ENCODE measurements around the gene LRRC31.

The LRRC31 gene

DNA sequence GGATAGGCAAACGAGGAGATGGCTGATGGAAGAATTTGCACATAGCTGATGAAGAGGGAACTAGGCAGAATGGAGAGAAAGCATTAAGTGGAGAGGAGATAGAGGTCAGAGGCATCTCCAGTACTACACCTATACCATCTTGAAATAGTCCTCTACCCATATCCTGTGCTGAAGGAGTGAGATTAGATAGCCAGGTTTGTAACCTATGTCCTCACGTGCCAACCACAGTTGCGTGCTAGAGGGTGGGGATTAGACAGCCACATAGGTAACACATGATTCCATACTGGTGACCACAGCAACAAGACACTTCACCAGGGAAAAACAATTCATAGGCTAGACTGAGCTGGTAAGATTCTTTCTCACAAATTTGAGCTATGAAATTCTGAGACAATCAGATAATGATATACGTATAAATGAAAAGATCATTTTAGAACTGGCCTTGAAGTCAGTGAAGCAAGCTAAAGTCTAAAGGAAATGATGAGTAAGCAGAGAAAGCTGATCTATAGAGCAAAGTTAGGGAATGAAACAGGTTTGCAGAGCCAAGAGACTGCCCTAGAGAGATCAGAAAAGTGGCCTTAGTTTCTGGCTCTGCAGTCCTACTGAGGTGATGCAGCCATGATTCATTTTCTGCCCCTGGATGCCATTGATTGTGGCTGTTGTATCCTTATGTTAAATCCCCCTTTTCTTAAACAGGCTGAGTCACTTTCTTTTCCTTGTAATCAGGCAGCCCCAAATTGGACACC lies 78.9 kb downstream of the LRRC31 start:
- TF ChIP-seq NFRKB (IDR thresholded peaks at IDR 0.05) (no peak), SP1 (IDR thresholded peaks at IDR 0.05) (no peak), SUZ12 (IDR thresholded peaks at IDR 0.05) (no peak), ZNF384 (IDR thresholded peaks at IDR 0.05) (no peak)
- CTCF ChIA-PET = no interaction called here
- POLR2A ChIA-PET = interaction anchor here (0.9 kb wide), 1 partner anchor 20 kb away, joined by 3 read pairs; no protein-coding TSS in a partner anchor
- DNase-seq (ENCODE audit: extremely low spot score) = no peak

DNA sequence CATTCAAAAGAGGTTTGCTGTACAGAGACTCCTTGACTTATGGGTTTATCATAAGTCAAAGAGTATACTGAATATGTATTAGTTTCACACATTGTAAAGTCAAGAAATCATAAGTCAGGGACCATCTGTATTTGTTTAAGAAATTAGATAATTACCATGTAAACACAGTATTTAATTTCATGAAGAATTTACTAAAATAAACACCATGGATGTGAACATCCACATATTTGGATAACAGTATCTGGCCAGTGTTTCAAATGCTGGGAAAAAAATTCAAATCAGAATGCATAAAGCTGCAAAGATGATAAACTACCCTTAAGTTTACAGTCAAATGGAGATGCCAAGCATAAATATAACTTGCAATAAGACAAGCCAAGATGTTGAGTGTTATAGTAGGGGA lies 79.5 kb downstream of the LRRC31 start:
- no peak for DNase-seq (ENCODE audit: extremely low spot score)
- ChIA-PET CTCF (no interaction called here), POLR2A (interaction anchor here (0.9 kb wide), 1 partner anchor 21 kb away, joined by 3 read pairs; no protein-coding TSS in a partner anchor)
- TF ChIP-seq NFRKB (IDR thresholded peaks at IDR 0.05) (no peak), LEF1 (IDR thresholded peaks at IDR 0.05; ENCODE audit: borderline replicate concordance) (no peak), HDGF (IDR thresholded peaks at IDR 0.05; ENCODE audit: borderline replicate concordance) (no peak), ELF4 (IDR thresholded peaks at IDR 0.05) (no peak), FOXM1 (IDR thresholded peaks at IDR 0.05; ENCODE audit: borderline replicate concordance) (no peak), FOXK2 (IDR thresholded peaks at IDR 0.05) (no peak), BHLHE40 (IDR thresholded peaks at IDR 0.05; ENCODE audit: borderline replicate concordance) (no peak), ARNT (IDR thresholded peaks at IDR 0.05) (no peak)
- TF ChIP-seq, protein P1, sequence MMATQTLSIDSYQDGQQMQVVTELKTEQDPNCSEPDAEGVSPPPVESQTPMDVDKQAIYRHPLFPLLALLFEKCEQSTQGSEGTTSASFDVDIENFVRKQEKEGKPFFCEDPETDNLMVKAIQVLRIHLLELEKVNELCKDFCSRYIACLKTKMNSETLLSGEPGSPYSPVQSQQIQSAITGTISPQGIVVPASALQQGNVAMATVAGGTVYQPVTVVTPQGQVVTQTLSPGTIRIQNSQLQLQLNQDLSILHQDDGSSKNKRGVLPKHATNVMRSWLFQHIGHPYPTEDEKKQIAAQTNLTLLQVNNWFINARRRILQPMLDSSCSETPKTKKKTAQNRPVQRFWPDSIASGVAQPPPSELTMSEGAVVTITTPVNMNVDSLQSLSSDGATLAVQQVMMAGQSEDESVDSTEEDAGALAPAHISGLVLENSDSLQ (IDR thresholded peaks at IDR 0.05) = no peak

All from HEK293T (cell line).